Measurements from ENCODE around the gene FSTL4.
"Not testable (repeated sequence)": the region's sequence is repeated elsewhere in the genome, so short reads cannot be mapped to it uniquely, and the experiment has no call there.

Gene FSTL4

GRCh38 chr5:133546500-133546899 lies 65.8 kb downstream of the FSTL4 start:
- DNase-seq = no peak

GRCh38 chr5:133544346-133544745 lies 68.0 kb downstream of the FSTL4 start:
- DNase-seq = no peak

- DNase-seq = no peak
These were observed 72.5 kb downstream of the FSTL4 start for GRCh38 chr5:133539818-133540217.

- DNase-seq = no peak
These were observed 73.6 kb downstream of the FSTL4 start for GRCh38 chr5:133538718-133539117.

GRCh38 chr5:133535241-133535929 lies 77.0 kb downstream of the FSTL4 start:
- not testable (repeated sequence) for DNase-seq

GRCh38 chr5:133534566-133534965 lies 77.8 kb downstream of the FSTL4 start:
- no peak for DNase-seq

- DNase-seq = no peak
These were observed 78.8 kb downstream of the FSTL4 start for GRCh38 chr5:133533541-133533940.

GRCh38 chr5:133531594-133531993 lies 80.7 kb downstream of the FSTL4 start:
- no peak for DNase-seq

GRCh38 chr5:133531178-133531577 lies 81.2 kb downstream of the FSTL4 start:
- no peak for DNase-seq

- DNase-seq = no peak
These were observed 82.1 kb downstream of the FSTL4 start for GRCh38 chr5:133530270-133530669.

GRCh38 chr5:133528841-133529240 lies 83.5 kb downstream of the FSTL4 start:
- no peak for DNase-seq

- no peak for DNase-seq
These were observed 85.0 kb downstream of the FSTL4 start for GRCh38 chr5:133527311-133527710.

- DNase-seq = no peak
These were observed 86.0 kb downstream of the FSTL4 start for GRCh38 chr5:133526368-133526767.

GRCh38 chr5:133525126-133525525 lies 87.2 kb downstream of the FSTL4 start:
- peak in 1 of 2 experiments; percentile 4 for DNase-seq

- no peak for DNase-seq
These were observed 87.7 kb downstream of the FSTL4 start for GRCh38 chr5:133524666-133525065.

GRCh38 chr5:133523961-133524586 lies 88.3 kb downstream of the FSTL4 start:
- DNase-seq = no peak

- DNase-seq = no peak
These were observed 89.2 kb downstream of the FSTL4 start for GRCh38 chr5:133523013-133523658.

GRCh38 chr5:133521801-133522200 lies 90.5 kb downstream of the FSTL4 start:
- DNase-seq = no peak

GRCh38 chr5:133520991-133521706 lies 91.2 kb downstream of the FSTL4 start:
- DNase-seq = no peak

- no peak for DNase-seq
These were observed 92.3 kb downstream of the FSTL4 start for GRCh38 chr5:133520062-133520461.

- no peak for DNase-seq
These were observed 93.2 kb downstream of the FSTL4 start for GRCh38 chr5:133519191-133519590.

- no peak for DNase-seq
These were observed 97.9 kb downstream of the FSTL4 start for GRCh38 chr5:133514456-133514855.

- DNase-seq = no peak
These were observed 99.4 kb downstream of the FSTL4 start for GRCh38 chr5:133512896-133513295.
